WTC11 (cell line): ENCODE measurements around the gene GJA10. TPM values are rescaled to one million over a fixed set of nuclear protein-coding genes. Genes with fewer than 3 reads are reported as not detected.

Experiments used
- ATAC-seq: fragments of 200-7000 bp; cut with Tn5 transposase; 2 replicates; pipeline ENCODE4 v1.10.0; 2021; ENCODE audit warnings: mild to moderate bottlenecking, moderate library complexity
- CTCF ChIA-PET: fragments of 300-600 bp; sonication (Branson Sonifier 250); formaldehyde crosslinking; loops from one replicate; lab custom pipeline; 2021; ENCODE audit warnings: antibody characterized with exemption; lab: Charles Lee
- POLR2A ChIA-PET: fragments of 350-600 bp; sonication (Branson Sonifier 250); formaldehyde crosslinking; loops from one replicate; lab custom pipeline; 2021; ENCODE audit warnings: antibody characterized with exemption; lab: Charles Lee
- DNase-seq: peaks from one replicate; pipeline ENCODE4 v3.0.0; 2021; ENCODE audit warnings: low spot score
- H3K27ac Mint-ChIP-seq: 2 replicates; pipeline ENCODE4 v1.8.0; 2021; ENCODE audit warnings: mixed read lengths
- H3K27me3 Mint-ChIP-seq: 2 replicates; pipeline ENCODE4 v1.8.0; 2021; ENCODE audit warnings: low read depth, mild to moderate bottlenecking, moderate library complexity, mixed read lengths
- H3K36me3 Mint-ChIP-seq: 2 replicates; pipeline ENCODE4 v1.8.0; 2021; ENCODE audit warnings: mixed read lengths
- H3K4me1 Mint-ChIP-seq: 2 replicates; pipeline ENCODE4 v1.8.0; 2022; ENCODE audit warnings: mixed read lengths
- H3K4me3 Mint-ChIP-seq: 2 replicates; pipeline ENCODE4 v1.8.0; 2021; ENCODE audit warnings: mild to moderate bottlenecking, moderate library complexity, mixed read lengths
- H3K9me3 Mint-ChIP-seq: 2 replicates; pipeline ENCODE4 v1.8.0; 2021; ENCODE audit warnings: mixed read lengths
- ESRRA ChIP-seq: sonication (generic); formaldehyde crosslinking; IDR thresholded peaks from 2 replicates; pipeline ENCODE4 v1.8.1; 2022; ENCODE audit warnings: mild to moderate bottlenecking, missing genetic modification reagents, borderline replicate concordance
- ETV6 ChIP-seq: sonication (generic); formaldehyde crosslinking; IDR thresholded peaks from 2 replicates; pipeline ENCODE4 v1.8.1; 2022; ENCODE audit warnings: mild to moderate bottlenecking, missing genetic modification reagents
- FOXJ3 ChIP-seq: sonication (generic); formaldehyde crosslinking; IDR thresholded peaks from 2 replicates; pipeline ENCODE4 v1.9.0; 2021; ENCODE audit warnings: missing genetic modification reagents, mild to moderate bottlenecking, borderline replicate concordance
- FOXP1 ChIP-seq: sonication (generic); formaldehyde crosslinking; IDR thresholded peaks from 2 replicates; pipeline ENCODE4 v1.8.0; 2022; ENCODE audit warnings: missing genetic modification reagents, mild to moderate bottlenecking, moderate library complexity, borderline replicate concordance
- GABPB1 ChIP-seq: sonication (generic); formaldehyde crosslinking; IDR thresholded peaks from 2 replicates; pipeline ENCODE4 v1.8.1; 2023; ENCODE audit warnings: mild to moderate bottlenecking, missing genetic modification reagents
- GRHL2 ChIP-seq: fragments of 250-450 bp; sonication (Bioruptor Pico); IDR thresholded peaks from 2 replicates; pipeline ENCODE4 v1.8.0; 2022; ENCODE audit warnings: mild to moderate bottlenecking, moderate library complexity; ENCODE audit not compliant: insufficient replicate concordance, severe bottlenecking
- JAZF1 ChIP-seq: fragments of 250-450 bp; sonication (Bioruptor Pico); IDR thresholded peaks from 2 replicates; pipeline ENCODE4 v1.9.0; 2021; ENCODE audit warnings: moderate library complexity, mild to moderate bottlenecking, inconsistent platforms
- NFATC4 ChIP-seq: fragments of 250-450 bp; sonication (Bioruptor Pico); IDR thresholded peaks from 2 replicates; pipeline ENCODE4 v1.9.0; 2021; ENCODE audit warnings: mild to moderate bottlenecking
- TCF7 ChIP-seq: sonication (generic); formaldehyde crosslinking; IDR thresholded peaks from 2 replicates; pipeline ENCODE4 v1.8.0; 2022; ENCODE audit warnings: mild to moderate bottlenecking, low read depth, missing genetic modification reagents, moderate library complexity
- ZNF219 ChIP-seq: sonication (generic); formaldehyde crosslinking; IDR thresholded peaks from 2 replicates; pipeline ENCODE4 v1.8.0; 2023; ENCODE audit warnings: missing genetic modification reagents, mild to moderate bottlenecking, borderline replicate concordance
- ZNF317 ChIP-seq: sonication (generic); formaldehyde crosslinking; IDR thresholded peaks from 2 replicates; pipeline ENCODE4 v1.8.1; 2023; ENCODE audit warnings: low read depth, mild to moderate bottlenecking, moderate library complexity, missing genetic modification reagents, borderline replicate concordance
- ZNF423 ChIP-seq: fragments of 250-450 bp; sonication (Bioruptor Pico); IDR thresholded peaks from 2 replicates; pipeline ENCODE4 v2.1.2; 2022; ENCODE audit warnings: mild to moderate bottlenecking, moderate library complexity
- ZNF671 ChIP-seq: fragments of 250-450 bp; sonication (Bioruptor Pico); IDR thresholded peaks from 2 replicates; pipeline ENCODE4 v1.8.0; 2021; ENCODE audit warnings: mild to moderate bottlenecking
- total RNA-seq: library from RNA; stranded (reverse); gene quantifications from 3 replicates; pipeline ENCODE4 v1.2.3, GENCODE V29; 2021
- TF ChIP-seq, protein P1 (sequence below): sonication (generic); formaldehyde crosslinking; IDR thresholded peaks from 2 replicates; pipeline ENCODE4 v1.8.0; 2022; ENCODE audit warnings: mild to moderate bottlenecking, missing genetic modification reagents
- TF ChIP-seq, protein P2 (sequence below): sonication (generic); formaldehyde crosslinking; conservative IDR thresholded peaks from 2 replicates; pipeline ENCODE4 v1.8.1; 2022; ENCODE audit warnings: mild to moderate bottlenecking, missing genetic modification reagents
- TF ChIP-seq, protein P3 (sequence below): sonication (generic); formaldehyde crosslinking; IDR thresholded peaks from 2 replicates; pipeline ENCODE4 v1.8.1; 2022; ENCODE audit warnings: low read depth, mild to moderate bottlenecking, moderate library complexity, missing genetic modification reagents, borderline replicate concordance
- TF ChIP-seq, protein P4 (sequence below): sonication (generic); formaldehyde crosslinking; IDR thresholded peaks from 2 replicates; pipeline ENCODE4 v1.8.0; 2022; ENCODE audit warnings: mild to moderate bottlenecking, missing genetic modification reagents
- TF ChIP-seq, protein P5 (sequence below): sonication (generic); formaldehyde crosslinking; IDR thresholded peaks from 2 replicates; pipeline ENCODE4 v1.8.1; 2022; ENCODE audit warnings: low read depth, missing genetic modification reagents, borderline replicate concordance

The GJA10 gene
- total RNA-seq, 1 experiment from 2014 or later: not detected

DNA sequence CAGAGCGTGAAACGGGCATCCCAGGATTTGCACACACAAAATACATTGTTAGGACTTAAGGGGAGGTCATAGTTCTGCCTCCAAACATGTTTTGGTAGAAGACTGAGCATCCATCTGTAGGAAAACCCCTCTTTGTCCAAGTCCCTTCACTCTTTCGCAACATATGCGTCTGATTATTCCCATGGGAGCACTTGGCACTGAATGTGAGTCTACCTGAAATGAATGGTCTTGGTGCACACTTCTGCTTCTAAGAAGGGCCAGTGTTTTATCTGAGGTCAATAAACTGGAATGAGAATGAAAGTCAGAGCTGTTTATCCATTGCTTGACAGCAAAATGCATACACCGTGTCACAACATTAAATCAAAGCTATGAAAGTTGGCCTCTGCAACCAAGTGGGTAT lies 33.0 kb downstream of the GJA10 start:
- peaks cover 5% of the 10 kb centered on the region; the same call in 1 of the 2 replicates for H3K9me3 Mint-ChIP-seq
- no peak for ATAC-seq
- TF ChIP-seq ZNF317 (CRISPR knock-in tag) (no peak), JAZF1 (CRISPR knock-in tag) (no peak), TCF7 (CRISPR knock-in tag) (no peak), ZNF671 (CRISPR knock-in tag) (no peak), NFATC4 (CRISPR knock-in tag) (no peak), GABPB1 (no peak), ESRRA (CRISPR knock-in tag) (no peak), ZNF219 (no peak), ETV6 (CRISPR knock-in tag) (no peak), FOXP1 (CRISPR knock-in tag) (no peak), ZNF423 (CRISPR knock-in tag) (no peak), FOXJ3 (no peak), GRHL2 (CRISPR knock-in tag) (no peak)
- TF ChIP-seq, protein P1, sequence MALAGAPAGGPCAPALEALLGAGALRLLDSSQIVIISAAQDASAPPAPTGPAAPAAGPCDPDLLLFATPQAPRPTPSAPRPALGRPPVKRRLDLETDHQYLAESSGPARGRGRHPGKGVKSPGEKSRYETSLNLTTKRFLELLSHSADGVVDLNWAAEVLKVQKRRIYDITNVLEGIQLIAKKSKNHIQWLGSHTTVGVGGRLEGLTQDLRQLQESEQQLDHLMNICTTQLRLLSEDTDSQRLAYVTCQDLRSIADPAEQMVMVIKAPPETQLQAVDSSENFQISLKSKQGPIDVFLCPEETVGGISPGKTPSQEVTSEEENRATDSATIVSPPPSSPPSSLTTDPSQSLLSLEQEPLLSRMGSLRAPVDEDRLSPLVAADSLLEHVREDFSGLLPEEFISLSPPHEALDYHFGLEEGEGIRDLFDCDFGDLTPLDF: no peak
- TF ChIP-seq, protein P2, sequence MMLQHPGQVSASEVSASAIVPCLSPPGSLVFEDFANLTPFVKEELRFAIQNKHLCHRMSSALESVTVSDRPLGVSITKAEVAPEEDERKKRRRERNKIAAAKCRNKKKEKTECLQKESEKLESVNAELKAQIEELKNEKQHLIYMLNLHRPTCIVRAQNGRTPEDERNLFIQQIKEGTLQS: no peak
- TF ChIP-seq, protein P3, sequence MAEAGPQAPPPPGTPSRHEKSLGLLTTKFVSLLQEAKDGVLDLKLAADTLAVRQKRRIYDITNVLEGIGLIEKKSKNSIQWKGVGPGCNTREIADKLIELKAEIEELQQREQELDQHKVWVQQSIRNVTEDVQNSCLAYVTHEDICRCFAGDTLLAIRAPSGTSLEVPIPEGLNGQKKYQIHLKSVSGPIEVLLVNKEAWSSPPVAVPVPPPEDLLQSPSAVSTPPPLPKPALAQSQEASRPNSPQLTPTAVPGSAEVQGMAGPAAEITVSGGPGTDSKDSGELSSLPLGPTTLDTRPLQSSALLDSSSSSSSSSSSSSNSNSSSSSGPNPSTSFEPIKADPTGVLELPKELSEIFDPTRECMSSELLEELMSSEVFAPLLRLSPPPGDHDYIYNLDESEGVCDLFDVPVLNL (CRISPR knock-in tag): no peak
- TF ChIP-seq, protein P4, sequence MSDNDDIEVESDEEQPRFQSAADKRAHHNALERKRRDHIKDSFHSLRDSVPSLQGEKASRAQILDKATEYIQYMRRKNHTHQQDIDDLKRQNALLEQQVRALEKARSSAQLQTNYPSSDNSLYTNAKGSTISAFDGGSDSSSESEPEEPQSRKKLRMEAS (CRISPR knock-in tag): no peak
- TF ChIP-seq, protein P5, sequence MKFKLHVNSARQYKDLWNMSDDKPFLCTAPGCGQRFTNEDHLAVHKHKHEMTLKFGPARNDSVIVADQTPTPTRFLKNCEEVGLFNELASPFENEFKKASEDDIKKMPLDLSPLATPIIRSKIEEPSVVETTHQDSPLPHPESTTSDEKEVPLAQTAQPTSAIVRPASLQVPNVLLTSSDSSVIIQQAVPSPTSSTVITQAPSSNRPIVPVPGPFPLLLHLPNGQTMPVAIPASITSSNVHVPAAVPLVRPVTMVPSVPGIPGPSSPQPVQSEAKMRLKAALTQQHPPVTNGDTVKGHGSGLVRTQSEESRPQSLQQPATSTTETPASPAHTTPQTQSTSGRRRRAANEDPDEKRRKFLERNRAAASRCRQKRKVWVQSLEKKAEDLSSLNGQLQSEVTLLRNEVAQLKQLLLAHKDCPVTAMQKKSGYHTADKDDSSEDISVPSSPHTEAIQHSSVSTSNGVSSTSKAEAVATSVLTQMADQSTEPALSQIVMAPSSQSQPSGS (CRISPR knock-in tag): no peak
- TF ChIP-seq, all 79 proteins: peak for 0
- Mint-ChIP-seq H3K27ac (no peak overlapping the region), H3K4me3 (no peak overlapping the region), H3K36me3 (no peaks in the 10 kb centered on the region), H3K27me3 (no peaks in the 10 kb centered on the region), H3K4me1 (peaks cover 10% of the 10 kb centered on the region)
- ChIA-PET POLR2A (no interaction called here), CTCF (interaction anchor here (2.0 kb wide), 1 partner anchor 13 kb away, joined by 9 read pairs; no protein-coding TSS in a partner anchor)
- DNase-seq: no peak

DNA sequence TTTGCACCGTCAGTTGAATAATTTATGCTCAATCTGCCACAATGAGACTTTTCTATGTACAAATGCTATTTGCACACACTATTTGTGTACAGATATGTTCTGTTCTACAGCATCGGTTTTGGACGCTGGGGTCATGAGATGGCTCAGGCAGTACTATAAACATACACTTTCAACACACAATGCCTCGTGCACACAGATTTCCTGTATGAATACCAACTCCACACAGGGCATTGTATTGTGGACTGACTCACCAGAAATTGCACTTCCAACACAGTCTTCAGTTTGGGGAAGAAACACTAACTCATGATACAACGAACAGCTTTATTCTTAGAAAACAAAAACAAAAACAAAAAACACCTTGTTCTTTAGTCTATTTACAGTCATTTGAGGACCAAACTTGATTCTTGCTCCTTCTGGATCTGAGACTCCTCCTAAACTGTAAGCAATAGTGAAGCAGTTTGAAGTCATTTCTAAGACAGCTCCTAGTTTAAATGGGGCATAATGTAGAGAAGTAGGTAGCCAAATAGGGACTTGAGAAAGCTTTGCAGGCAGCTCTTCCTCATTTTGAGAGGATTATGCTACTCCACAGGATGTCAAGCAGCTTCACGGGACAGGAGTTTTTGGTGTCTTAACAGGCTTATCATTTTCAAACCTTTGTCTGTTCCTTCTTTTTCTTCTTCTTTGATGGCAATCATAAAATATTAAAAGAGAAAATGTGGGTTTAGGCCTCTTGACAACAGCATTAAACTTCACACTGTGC lies 33.7 kb downstream of the GJA10 start:
- Mint-ChIP-seq H3K9me3 (peaks cover 5% of the 10 kb centered on the region; the same call in 1 of the 2 replicates), H3K27me3 (no peaks in the 10 kb centered on the region), H3K4me3 (no peak overlapping the region), H3K36me3 (no peaks in the 10 kb centered on the region), H3K27ac (no peak overlapping the region), H3K4me1 (peaks cover 10% of the 10 kb centered on the region)
- ChIA-PET CTCF (interaction anchor here (2.0 kb wide), 1 partner anchor 12 kb away, joined by 9 read pairs; no protein-coding TSS in a partner anchor), POLR2A (no interaction called here)
- ATAC-seq (no peak), DNase-seq (no peak)
- TF ChIP-seq, protein P3 (CRISPR knock-in tag): no peak
